Type B pancreatic cell (in vitro differentiated cells): ENCODE results near the gene PHYH. TPM values are rescaled to one million over a fixed set of nuclear protein-coding genes. Genes with fewer than 3 reads are reported as not detected.
A peak's percentile ranks its signal among the peaks of the same experiment; 100 is the strongest.
"Not testable (repeated sequence)": the region's sequence is repeated elsewhere in the genome, so short reads cannot be mapped to it uniquely, and the experiment has no call there.

Experiments
- DNase-seq: peaks from one replicate; pipeline ENCODE4 v3.0.0; 2021; ENCODE audit warnings: mixed read lengths; ENCODE audit not compliant: unreplicated experiment; ENCODE audit errors: extremely low spot score
- H3K27ac Mint-ChIP-seq: 2 replicates; pipeline ENCODE4 v1.8.0; 2021; ENCODE audit warnings: mild to moderate bottlenecking, mixed read lengths
- H3K27me3 Mint-ChIP-seq: 2 replicates; pipeline ENCODE4 v1.8.0; 2021; ENCODE audit warnings: mixed read lengths
- H3K36me3 Mint-ChIP-seq: 2 replicates; pipeline ENCODE4 v1.8.0; 2021; ENCODE audit warnings: mixed read lengths
- H3K4me1 Mint-ChIP-seq: one replicate; pipeline ENCODE4 v1.8.0; 2021; ENCODE audit warnings: mixed read lengths; ENCODE audit not compliant: unreplicated experiment
- H3K4me3 Mint-ChIP-seq: 2 replicates; pipeline ENCODE4 v1.8.0; 2021; ENCODE audit warnings: mild to moderate bottlenecking, mixed read lengths
- H3K9me3 Mint-ChIP-seq: 2 replicates; pipeline ENCODE4 v1.8.0; 2021; ENCODE audit warnings: mixed read lengths
- CTCF ChIP-seq: fragments of 200-600 bp; sonication (generic); conservative IDR thresholded peaks from 2 replicates; pipeline ENCODE4 v1.5.0; 2021; ENCODE audit warnings: antibody characterized with exemption, mild to moderate bottlenecking
- total RNA-seq: library from RNA; stranded (reverse); gene quantifications from 2 replicates; pipeline ENCODE4 v1.2.1, GENCODE V29; 2021; ENCODE audit warnings: low replicate concordance

PHYH gene
- total RNA-seq, 1 donor from 2014 or later: 23.3 TPM

GRCh38 chr10:13276749-13277365 lies 23.0 kb downstream of the PHYH start:
- TF ChIP-seq CTCF: no peak
- Mint-ChIP-seq H3K4me3 (no peak overlapping the region), H3K27ac (no peak overlapping the region), H3K36me3 (no peaks in the 10 kb centered on the region), H3K27me3 (no peaks in the 10 kb centered on the region), H3K9me3 (no peaks in the 10 kb centered on the region), H3K4me1 (no peaks in the 10 kb centered on the region)
- no peak for DNase-seq

GRCh38 chr10:13276146-13276545 lies 23.7 kb downstream of the PHYH start:
- H3K27me3 Mint-ChIP-seq, H3K4me1 Mint-ChIP-seq, H3K27ac Mint-ChIP-seq, H3K9me3 Mint-ChIP-seq, DNase-seq, H3K4me3 Mint-ChIP-seq, H3K36me3 Mint-ChIP-seq: not testable (repeated sequence)

DNA sequence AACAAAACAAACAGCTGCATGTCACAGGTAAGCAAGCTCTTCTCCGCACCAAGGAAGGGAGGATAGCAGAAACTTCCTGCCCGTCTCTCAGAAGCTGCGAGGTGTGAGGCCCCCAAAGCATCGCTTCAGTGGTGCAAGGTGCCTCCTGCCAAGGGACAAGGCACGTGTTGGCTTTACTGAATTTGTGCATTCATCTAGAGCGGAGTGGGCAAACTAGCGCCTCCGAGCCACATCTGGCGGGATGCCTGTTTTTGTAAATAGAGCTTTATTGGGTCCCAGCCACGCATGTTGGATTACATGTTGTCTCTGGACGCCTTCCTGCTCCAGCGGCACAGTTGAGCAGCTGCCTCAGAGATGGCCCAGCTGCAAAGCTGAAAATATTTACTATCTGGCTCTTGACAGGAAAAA lies 27.7 kb downstream of the PHYH start:
- Mint-ChIP-seq H3K36me3 (no peaks in the 10 kb centered on the region), H3K27ac (no peak overlapping the region), H3K27me3 (no peaks in the 10 kb centered on the region), H3K4me1 (peaks cover 11% of the 10 kb centered on the region), H3K9me3 (no peaks in the 10 kb centered on the region), H3K4me3 (no peak overlapping the region)
- no peak for DNase-seq
- TF ChIP-seq CTCF: no peak

GRCh38 chr10:13271552-13272163 lies 28.2 kb downstream of the PHYH start:
- Mint-ChIP-seq H3K4me3 (no peak overlapping the region), H3K36me3 (no peaks in the 10 kb centered on the region), H3K9me3 (no peaks in the 10 kb centered on the region), H3K27me3 (no peaks in the 10 kb centered on the region), H3K4me1 (peaks cover 11% of the 10 kb centered on the region), H3K27ac (no peak overlapping the region)
- peak; percentile 64 for TF ChIP-seq CTCF
- no peak for DNase-seq

GRCh38 chr10:13270877-13271551 lies 28.9 kb downstream of the PHYH start:
- H3K27ac Mint-ChIP-seq: no peak overlapping the region
- H3K4me3 Mint-ChIP-seq: no peak overlapping the region
- H3K36me3 Mint-ChIP-seq: no peaks in the 10 kb centered on the region
- no peaks in the 10 kb centered on the region for H3K9me3 Mint-ChIP-seq
- no peak for TF ChIP-seq CTCF
- no peak for DNase-seq
- peaks cover 11% of the 10 kb centered on the region for H3K4me1 Mint-ChIP-seq
- no peaks in the 10 kb centered on the region for H3K27me3 Mint-ChIP-seq

DNA sequence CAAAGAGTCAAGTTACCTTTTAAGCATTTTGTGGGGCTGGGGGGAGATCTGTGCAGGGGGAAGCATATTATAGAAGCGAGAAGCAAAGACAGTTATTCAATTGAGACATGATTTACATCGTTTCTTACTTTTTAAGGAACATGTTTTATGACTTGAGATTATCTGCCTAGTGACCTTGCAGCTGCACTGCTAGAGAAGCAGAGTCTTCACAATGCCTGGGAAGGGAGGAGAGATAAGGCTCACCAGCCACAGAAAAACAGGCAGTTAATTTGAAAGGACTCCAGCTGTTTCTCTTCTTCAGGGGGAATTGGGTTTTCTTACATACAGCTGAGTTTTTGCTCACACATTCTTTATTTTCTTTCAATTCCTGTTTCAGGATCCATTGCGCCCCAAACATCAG lies 31.0 kb downstream of the PHYH start:
- H3K9me3 Mint-ChIP-seq: no peaks in the 10 kb centered on the region
- peaks cover 5% of the 10 kb centered on the region for H3K27me3 Mint-ChIP-seq
- no peak overlapping the region for H3K27ac Mint-ChIP-seq
- no peak for DNase-seq
- no peak overlapping the region for H3K4me3 Mint-ChIP-seq
- H3K36me3 Mint-ChIP-seq: no peaks in the 10 kb centered on the region
- TF ChIP-seq CTCF: no peak
- peaks cover 11% of the 10 kb centered on the region for H3K4me1 Mint-ChIP-seq
